Esophagus squamous epithelium (tissue), 4 donors: ENCODE measurements around the gene BAHCC1.

Experiments used
- POLR2A ChIP-seq, 4 donors: fragments of 450-650 bp; IDR thresholded peaks; one replicate each; pipeline ENCODE4 v1.6.1; 2017; ENCODE audit warnings: antibody characterized with exemption in 4 of 4, mild to moderate bottlenecking in 4 of 4, moderate library complexity in 3 of 4
- TF ChIP-seq, protein P1 (sequence below), 6 experiments: fragments of 450-650 bp in 4 of 6; fragments of 200-600 bp in 2 of 6; sonication (generic) in 2 of 6; IDR thresholded peaks; one replicate each; pipeline ENCODE4 v1.5.1; 2016 to 2019; ENCODE audit warnings: antibody characterized with exemption in 6 of 6, mild to moderate bottlenecking in 4 of 6, moderate library complexity in 4 of 6

DNA sequence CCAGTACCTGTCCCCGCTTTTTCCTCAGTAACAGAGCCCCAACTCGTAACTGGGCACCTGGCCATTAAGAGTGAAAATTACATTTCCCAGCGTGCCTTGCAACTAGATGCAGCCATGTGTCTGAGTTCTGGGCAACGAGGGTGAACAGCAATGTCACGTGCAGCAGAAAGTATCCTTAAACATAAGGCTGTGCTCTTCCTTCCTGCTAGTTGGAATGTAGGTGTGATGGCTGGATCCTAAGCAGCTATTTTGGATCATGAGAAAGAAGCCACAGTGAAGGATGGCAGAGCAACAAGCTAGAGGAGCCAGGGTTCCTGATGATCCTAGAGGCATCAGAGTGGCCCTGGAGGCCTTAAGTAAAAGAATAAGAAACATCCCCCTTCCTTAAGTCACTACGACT, 81.4 kb downstream of the BAHCC1 start:
- TF ChIP-seq, protein P1, sequence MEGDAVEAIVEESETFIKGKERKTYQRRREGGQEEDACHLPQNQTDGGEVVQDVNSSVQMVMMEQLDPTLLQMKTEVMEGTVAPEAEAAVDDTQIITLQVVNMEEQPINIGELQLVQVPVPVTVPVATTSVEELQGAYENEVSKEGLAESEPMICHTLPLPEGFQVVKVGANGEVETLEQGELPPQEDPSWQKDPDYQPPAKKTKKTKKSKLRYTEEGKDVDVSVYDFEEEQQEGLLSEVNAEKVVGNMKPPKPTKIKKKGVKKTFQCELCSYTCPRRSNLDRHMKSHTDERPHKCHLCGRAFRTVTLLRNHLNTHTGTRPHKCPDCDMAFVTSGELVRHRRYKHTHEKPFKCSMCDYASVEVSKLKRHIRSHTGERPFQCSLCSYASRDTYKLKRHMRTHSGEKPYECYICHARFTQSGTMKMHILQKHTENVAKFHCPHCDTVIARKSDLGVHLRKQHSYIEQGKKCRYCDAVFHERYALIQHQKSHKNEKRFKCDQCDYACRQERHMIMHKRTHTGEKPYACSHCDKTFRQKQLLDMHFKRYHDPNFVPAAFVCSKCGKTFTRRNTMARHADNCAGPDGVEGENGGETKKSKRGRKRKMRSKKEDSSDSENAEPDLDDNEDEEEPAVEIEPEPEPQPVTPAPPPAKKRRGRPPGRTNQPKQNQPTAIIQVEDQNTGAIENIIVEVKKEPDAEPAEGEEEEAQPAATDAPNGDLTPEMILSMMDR (IDR thresholded peaks at IDR 0.05) = no peak
- no peak for TF ChIP-seq POLR2A (IDR thresholded peaks at IDR 0.05)
